GM21526 (cell line): ENCODE results near the gene CT45A1.
"Not testable (repeated sequence)": the region's sequence is repeated elsewhere in the genome, so short reads cannot be mapped to it uniquely, and the experiment has no call there.

ENCODE experiments used
- ATAC-seq: cut with Tn5 transposase; IDR thresholded peaks from one replicate; pipeline ENCODE4 v1.9.1; 2021; ENCODE audit warnings: moderate library complexity; ENCODE audit not compliant: unreplicated experiment, low FRiP score

CT45A1 gene, protein sequence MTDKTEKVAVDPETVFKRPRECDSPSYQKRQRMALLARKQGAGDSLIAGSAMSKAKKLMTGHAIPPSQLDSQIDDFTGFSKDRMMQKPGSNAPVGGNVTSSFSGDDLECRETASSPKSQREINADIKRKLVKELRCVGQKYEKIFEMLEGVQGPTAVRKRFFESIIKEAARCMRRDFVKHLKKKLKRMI

DNA sequence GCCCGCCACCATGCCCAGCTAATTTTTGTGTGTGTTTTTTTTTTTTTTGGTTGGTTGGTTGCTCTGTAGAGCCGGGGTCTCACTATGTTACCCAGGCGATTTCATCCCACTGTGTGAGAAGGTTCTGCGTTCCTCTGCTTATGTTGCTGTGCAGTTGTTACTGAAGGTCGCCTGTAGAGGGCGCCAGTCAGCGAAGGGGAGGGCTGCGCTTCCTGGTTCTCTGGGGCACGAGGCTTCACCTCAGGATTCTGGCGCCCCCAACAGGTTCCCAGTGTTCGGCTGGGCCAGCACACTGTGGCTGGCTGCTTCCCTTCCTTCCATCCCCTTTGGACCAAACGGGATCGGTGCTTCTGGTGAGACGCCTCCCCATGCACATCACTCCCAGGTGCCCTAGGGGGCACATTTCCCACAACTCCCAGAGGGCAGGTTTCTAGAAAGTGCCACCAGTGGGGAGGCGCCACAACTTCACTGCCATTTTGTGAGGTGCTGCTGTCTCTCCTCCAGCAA is at the start of gene CT45A1:
TSS of gene CT45A1 (plus strand) at position 457 of the 507 bp plus-strand sequence. CDS start 5,302 bp downstream, outside the sequence.
- ATAC-seq: not testable (repeated sequence)

DNA sequence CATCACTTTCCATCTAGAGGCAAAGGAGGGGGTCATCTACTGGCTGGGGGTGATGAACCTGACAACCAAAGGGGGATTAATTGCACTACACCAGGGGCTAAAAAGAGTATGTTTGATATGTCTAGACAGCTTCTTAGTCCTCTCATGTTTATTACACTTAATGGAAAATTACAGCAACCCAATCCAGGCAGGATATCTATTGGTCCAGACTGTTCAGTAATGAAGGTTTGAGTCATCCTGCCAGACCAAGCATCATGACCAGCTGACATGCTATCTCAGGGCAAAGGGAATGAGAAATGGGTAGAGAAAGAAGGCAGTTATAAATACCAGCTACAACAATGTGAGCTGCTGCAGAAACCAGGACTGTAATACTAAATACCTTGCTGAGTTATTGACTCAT is 40.5 kb upstream of the CT45A1 start:
- not testable (repeated sequence) for ATAC-seq

DNA sequence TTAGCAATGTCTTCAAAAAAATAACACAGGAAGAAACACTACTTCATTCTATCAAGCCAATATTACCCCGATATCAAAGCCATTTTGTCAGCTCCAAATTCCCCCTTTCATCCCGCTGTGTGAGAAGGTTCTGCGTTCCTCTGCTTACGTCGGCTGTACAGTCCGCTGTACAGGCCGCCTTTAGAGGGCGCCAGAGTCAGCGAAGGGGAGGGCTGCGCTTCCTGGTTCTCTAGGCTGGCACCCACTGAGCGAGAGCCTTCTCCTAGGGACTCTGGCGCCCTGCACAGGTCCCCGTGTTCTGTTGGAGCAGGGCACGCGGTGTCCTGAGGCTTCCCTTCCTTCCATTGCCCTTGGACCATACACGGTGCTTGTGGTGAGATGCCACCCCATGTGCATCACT is 25.3 kb upstream of the CT45A1 start:
- ATAC-seq: no peak

DNA sequence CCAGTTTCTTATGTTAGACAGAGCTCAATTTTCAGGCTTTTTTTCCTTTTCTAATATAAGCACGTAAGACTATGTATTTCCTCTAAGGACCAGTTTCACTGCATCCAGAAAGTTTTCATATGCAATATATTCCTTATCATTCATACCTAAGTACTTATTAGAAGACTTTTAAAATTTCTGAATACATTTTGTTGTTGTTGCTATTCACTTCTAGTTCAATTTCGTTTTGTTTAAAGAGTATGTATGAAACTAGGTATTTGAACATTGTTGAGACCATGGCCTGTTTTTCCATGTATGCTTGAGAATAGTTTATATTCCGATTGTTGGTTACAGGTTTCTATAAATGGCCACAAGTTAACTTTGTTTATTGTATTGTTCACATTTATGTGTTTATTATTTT is 18.0 kb upstream of the CT45A1 start:
- ATAC-seq: no peak

DNA sequence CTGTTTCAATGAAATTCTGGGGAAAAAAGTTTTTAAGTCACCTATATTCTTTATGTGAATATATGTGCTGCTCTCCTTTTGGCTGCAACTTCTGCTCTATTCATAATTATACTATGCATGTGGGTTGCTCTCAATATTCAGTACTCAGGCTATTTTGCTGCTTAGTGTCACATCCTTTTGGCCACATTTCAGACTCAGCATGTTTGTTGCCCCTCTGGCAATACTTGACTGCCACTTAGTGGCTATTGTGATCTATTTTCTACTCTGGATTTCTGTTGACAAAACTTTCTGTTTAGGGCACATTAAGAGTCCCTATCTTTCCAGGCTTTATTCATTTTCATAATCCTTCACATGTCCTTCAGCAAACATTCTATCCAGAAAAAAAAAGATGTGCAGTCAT is 15.8 kb upstream of the CT45A1 start:
- ATAC-seq: no peak

DNA sequence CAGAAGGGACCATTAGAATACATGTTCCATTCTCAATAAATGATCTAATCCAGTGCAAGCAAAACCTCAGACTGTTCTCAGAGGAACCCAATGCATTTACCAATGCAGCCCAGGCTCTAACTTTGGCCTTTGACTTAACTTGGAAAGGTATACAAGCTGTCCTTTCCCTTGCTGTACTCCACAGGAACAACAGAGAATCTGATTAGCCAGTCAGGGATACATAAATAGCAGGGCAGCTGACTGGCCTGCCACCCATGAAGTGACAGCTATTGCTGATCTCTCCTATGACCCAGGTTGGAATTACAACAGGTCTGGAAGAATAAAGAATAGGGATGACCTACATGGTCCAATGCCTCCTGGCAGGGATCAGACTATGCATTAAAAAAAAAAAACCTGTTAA is 14.5 kb upstream of the CT45A1 start:
- no peak for ATAC-seq

DNA sequence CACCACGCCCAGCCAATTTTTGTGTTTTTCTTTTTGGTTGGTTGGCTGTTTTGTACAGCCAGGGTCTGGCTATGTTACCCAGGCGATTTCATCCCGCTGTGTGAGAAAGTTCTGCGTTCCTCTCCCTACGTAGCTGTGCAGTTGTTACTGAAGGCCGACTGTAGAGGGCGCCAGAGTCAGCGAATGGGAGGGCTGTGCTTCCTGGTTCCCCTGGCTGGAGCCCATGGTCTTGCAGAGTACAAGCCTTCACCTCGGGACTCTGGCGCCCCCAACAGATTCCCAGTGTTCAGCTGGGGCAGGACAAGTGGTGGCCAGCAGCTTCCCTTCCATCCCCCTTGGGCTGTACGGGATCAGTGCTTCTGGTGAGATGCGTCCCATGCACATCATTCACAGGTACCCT is 5.6 kb upstream of the CT45A1 start:
- ATAC-seq: no peak

DNA sequence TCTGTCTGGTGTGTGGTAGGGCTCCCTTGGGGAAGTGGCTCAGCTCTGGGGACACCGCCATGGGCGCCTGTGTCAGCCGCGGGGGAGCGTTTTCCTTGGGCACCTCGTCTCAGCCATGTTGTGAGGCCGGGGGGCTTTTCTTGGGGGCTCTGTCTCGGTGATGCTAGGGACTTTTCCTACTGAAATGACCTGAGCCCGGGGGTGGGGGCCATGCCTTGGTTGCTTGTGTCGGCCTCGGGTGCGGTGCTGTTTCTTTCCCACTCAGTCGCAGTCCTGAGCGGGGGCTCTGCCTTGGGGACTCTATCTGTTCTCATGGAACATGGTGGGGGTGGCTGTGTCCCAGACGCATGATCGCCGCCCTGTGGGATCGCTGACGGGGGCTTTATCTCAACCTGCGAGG is 356 bp downstream of the CT45A1 start:
- ATAC-seq: no peak

DNA sequence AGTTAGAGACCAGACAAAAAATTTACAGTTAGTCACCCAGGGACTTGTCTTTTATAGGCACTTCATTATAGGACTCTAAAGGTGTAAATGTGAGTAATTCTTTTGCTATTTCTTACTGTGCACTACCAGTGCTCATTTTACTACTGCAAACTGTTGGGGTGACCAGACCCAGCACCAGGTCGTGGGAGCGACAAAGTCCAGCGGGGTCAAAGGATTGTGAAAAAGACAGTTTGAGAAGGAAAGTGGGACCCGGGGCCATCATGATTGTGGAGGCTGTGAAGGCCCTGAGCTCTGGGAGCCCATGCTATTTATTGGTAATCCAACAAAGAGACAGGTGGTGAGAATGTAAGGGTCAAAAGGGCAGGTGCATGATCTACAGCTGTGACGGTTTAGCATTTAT is 21.2 kb downstream of the CT45A1 start:
- ATAC-seq: not testable (repeated sequence)

DNA sequence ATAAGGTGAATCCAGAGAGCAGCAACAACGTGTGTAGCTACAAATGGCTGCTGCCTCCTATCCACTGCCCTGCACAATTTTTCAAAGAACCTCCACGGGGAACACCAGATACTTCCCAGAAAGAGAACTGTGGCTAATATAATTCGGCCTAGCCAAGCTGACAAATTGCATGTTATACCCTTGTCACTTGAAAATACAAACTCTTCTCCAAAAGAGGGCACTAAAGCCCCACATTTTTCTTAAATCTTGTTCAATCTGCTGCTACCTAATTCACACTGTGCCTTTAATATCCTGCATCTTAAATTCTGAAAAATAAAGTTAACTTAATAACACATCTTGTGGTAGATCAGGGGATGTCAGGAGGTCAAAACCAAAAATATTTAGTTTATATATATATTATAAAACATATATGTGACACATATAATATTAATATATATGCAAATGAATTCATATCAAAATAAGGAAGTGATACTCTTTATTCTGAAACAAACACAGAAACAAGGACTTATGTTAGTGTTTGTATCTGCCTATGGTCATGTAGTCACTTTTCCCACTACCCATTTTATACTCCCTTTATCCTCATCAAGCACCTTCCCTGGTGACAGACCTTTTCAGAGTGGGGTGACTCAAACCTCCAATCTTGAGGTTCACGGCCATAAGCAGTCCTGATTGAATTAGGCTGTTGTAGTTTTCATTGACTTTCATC is 24.1 kb downstream of the CT45A1 start:
- no peak for ATAC-seq

DNA sequence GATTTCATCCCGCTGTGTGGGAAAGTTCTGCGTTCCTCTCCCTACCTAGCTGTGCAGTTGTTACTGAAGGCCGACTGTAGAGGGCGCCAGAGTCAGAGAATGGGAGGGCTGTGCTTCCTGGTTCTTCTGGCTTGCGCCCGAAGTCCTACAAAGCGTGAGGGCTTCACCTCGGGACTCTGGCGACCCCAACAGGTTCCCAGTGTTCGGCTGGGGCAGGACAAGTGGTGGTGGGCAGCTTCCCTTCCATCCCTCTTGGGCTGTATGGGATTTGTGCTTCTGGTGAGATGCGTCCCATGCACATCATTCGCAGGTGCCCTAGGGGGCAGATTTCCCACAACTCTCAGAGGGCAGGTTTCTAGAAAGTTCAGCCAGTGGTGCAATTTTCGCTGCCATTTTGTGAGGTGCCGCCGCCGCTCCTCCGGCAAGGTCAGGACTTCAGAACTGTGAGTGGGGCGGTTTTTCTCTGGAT is 27.3 kb downstream of the CT45A1 start:
- ATAC-seq: no peak

DNA sequence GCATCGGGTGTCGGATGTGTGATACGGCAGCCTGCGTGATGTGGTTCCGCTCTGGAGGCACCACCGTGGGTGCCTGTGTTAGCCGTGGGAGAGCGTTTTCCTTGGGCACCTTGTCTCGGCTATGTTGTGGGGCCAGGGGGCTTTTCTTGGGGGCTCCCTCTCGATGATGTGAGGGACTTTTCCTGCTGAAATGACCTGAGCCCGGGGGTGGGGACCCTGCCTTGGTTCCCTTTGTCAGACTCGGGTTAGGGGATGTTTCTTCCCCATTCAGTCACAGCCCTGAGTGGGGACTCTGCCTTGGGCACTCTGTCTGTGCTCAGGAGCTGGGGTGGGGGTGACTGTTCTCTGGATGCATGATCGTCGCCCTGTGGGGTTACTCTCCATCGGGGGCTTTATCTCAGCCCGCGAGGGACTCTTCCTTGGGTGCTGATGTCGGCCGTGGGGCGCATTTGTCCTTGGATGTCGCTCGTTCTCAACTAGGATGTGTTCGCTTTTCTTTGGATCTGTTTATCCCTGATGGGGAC is 27.8 kb downstream of the CT45A1 start:
- no peak for ATAC-seq

DNA sequence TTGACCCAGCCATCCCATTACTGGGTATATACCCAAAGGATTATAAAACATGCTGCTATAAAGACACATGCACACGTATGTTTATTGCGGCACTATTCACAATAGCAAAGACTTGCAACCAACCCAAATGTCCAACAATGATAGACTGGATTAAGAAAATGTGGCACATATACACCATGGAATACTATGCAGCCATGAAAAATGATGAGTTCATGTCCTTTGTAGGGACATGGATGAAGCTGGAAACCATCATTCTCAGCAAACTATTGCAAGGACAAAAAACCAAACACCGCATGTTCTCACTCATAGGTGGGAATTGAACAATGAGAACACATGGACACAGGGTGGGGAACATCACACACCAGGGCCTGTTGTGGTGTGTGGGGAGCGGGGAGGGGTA is 31.3 kb downstream of the CT45A1 start:
- not testable (repeated sequence) for ATAC-seq

DNA sequence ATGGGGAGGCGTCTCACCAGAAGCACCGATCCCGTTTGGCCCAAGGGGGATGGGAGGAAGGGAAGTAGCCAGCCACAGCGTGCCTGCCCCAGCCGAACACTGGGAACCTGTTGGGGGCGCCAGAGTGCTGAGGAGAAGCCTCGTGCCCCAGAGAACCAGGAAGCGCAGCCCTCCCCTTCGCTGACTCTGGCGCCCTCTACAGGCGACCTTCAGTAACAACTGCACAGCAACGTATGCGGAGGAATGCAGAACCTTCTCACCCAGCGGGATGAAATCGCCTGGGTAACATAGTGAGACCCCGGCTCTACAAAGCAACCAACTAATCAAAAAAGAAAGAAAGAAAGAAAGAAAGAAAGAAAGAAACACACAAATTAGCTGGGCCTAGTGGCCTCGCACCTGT is 54.7 kb downstream of the CT45A1 start, which contains the start of gene CT45A3:
TSS of gene CT45A3 (minus strand) at position 101 of the 400 bp plus-strand sequence. CDS start 3,747 bp downstream, outside the sequence.
- ATAC-seq: not testable (repeated sequence)
